Nephron progenitor cell (in vitro differentiated cells): ENCODE results near the gene TRIM40.
A peak's percentile ranks its signal among the peaks of the same experiment; 100 is the strongest.
"Not testable (repeated sequence)": the region's sequence is repeated elsewhere in the genome, so short reads cannot be mapped to it uniquely, and the experiment has no call there.

Experiments used
- DNase-seq: peaks from one replicate; pipeline ENCODE4 v3.0.0; 2021
- H3K27ac Mint-ChIP-seq: 2 replicates; pipeline ENCODE4 v1.8.0; 2021; ENCODE audit warnings: mild to moderate bottlenecking, moderate library complexity, mixed read lengths
- H3K27me3 Mint-ChIP-seq: 2 replicates; pipeline ENCODE4 v1.8.0; 2021; ENCODE audit warnings: mild to moderate bottlenecking, low read depth, mixed read lengths; ENCODE audit not compliant: poor library complexity
- H3K36me3 Mint-ChIP-seq: 2 replicates; pipeline ENCODE4 v1.8.0; 2021; ENCODE audit warnings: low read depth, mixed read lengths
- H3K4me1 Mint-ChIP-seq: 2 replicates; pipeline ENCODE4 v1.8.0; 2021; ENCODE audit warnings: mixed read lengths
- H3K4me3 Mint-ChIP-seq: 2 replicates; pipeline ENCODE4 v1.8.0; 2021; ENCODE audit warnings: mild to moderate bottlenecking, moderate library complexity, mixed read lengths
- H3K9me3 Mint-ChIP-seq: 2 replicates; pipeline ENCODE4 v1.8.0; 2021; ENCODE audit warnings: mild to moderate bottlenecking, moderate library complexity, mixed read lengths
- CTCF ChIP-seq: fragments of 200-600 bp; sonication (generic); IDR thresholded peaks from 2 replicates; pipeline ENCODE4 v1.5.0; 2021; ENCODE audit warnings: antibody characterized with exemption

TRIM40 gene

GRCh38 chr6:30130887-30131862, 4.8 kb upstream of the TRIM40 start:
- H3K9me3 Mint-ChIP-seq: no peaks in the 10 kb centered on the region
- DNase-seq: peak; percentile 58
- H3K27ac Mint-ChIP-seq: no peak overlapping the region
- H3K4me1 Mint-ChIP-seq: peaks cover 15% of the 10 kb centered on the region
- H3K36me3 Mint-ChIP-seq: no peaks in the 10 kb centered on the region
- peaks cover 81% of the 10 kb centered on the region for H3K27me3 Mint-ChIP-seq
- peak; percentile 96 for TF ChIP-seq CTCF
- no peak overlapping the region for H3K4me3 Mint-ChIP-seq

- Mint-ChIP-seq H3K27me3 (peaks cover 78% of the 10 kb centered on the region), H3K9me3 (no peaks in the 10 kb centered on the region), H3K4me3 (no peak overlapping the region), H3K36me3 (no peaks in the 10 kb centered on the region), H3K4me1 (peaks cover 15% of the 10 kb centered on the region), H3K27ac (no peak overlapping the region)
- DNase-seq: no peak
- no peak for TF ChIP-seq CTCF
Observed at GRCh38 chr6:30131947-30132497, 3.9 kb upstream of the TRIM40 start.

GRCh38 chr6:30135147-30135546, 793 bp upstream of the TRIM40 start:
- H3K36me3 Mint-ChIP-seq: no peaks in the 10 kb centered on the region
- H3K4me3 Mint-ChIP-seq: no peak overlapping the region
- H3K9me3 Mint-ChIP-seq: no peaks in the 10 kb centered on the region
- DNase-seq: no peak
- H3K27me3 Mint-ChIP-seq: peaks cover 71% of the 10 kb centered on the region
- peaks cover 5% of the 10 kb centered on the region for H3K4me1 Mint-ChIP-seq
- TF ChIP-seq CTCF: no peak
- H3K27ac Mint-ChIP-seq: no peak overlapping the region

- Mint-ChIP-seq H3K27me3 (peaks cover 71% of the 10 kb centered on the region), H3K9me3 (no peaks in the 10 kb centered on the region), H3K27ac (no peak overlapping the region), H3K4me3 (no peak overlapping the region), H3K36me3 (no peaks in the 10 kb centered on the region), H3K4me1 (no peaks in the 10 kb centered on the region)
- no peak for TF ChIP-seq CTCF
- DNase-seq: no peak
Observed at GRCh38 chr6:30136570-30137286, 788 bp downstream of the TRIM40 start.

- H3K36me3 Mint-ChIP-seq, H3K4me3 Mint-ChIP-seq, H3K4me1 Mint-ChIP-seq, DNase-seq, H3K9me3 Mint-ChIP-seq, H3K27ac Mint-ChIP-seq: not testable (repeated sequence)
- H3K27me3 Mint-ChIP-seq: peaks cover 66% of the 10 kb centered on the region
Observed at GRCh38 chr6:30140240-30140639, 4.3 kb downstream of the TRIM40 start.

GRCh38 chr6:30142665-30143064, 6.7 kb downstream of the TRIM40 start:
- Mint-ChIP-seq H3K4me3 (no peak overlapping the region), H3K4me1 (no peaks in the 10 kb centered on the region), H3K36me3 (no peaks in the 10 kb centered on the region), H3K27me3 (peaks cover 55% of the 10 kb centered on the region), H3K9me3 (no peaks in the 10 kb centered on the region), H3K27ac (no peak overlapping the region)
- no peak for TF ChIP-seq CTCF
- DNase-seq: no peak
